IMR-90 (cell line): ENCODE results near the gene LAPTM5. TPM values are rescaled to one million over a fixed set of nuclear protein-coding genes. Genes with fewer than 3 reads are reported as not detected.

ENCODE experiments used
- ATAC-seq: fragments of 200-7000 bp; cut with Tn5 transposase; 2 replicates; pipeline ENCODE4 v1.9.1; 2020; ENCODE audit warnings: low read depth, mild to moderate bottlenecking, moderate library complexity
- BruUV-seq: library from RNA; stranded (reverse); fragments of 400-500 nt; replicated peaks from 2 replicates; lab custom pipeline; 2021; lab: Mats Ljungman, UMichigan
- CTCF ChIA-PET: fragments of 300-600 bp; formaldehyde crosslinking; extraction: SDS; loops from one replicate; lab custom pipeline; 2021; ENCODE audit warnings: antibody characterized with exemption; lab: Yijun Ruan, JAX
- POLR2A ChIA-PET: fragments of 300-600 bp; sonication (Branson Sonifier 250); formaldehyde crosslinking; loops from one replicate; lab custom pipeline; 2022; ENCODE audit warnings: antibody characterized with exemption; ENCODE audit not compliant: unreplicated experiment; lab: Charles Lee
- DNase-seq: peaks from one replicate; pipeline ENCODE4 v3.0.0; 2013
- H2AFZ ChIP-seq: replicated peaks from 2 replicates; pipeline ENCODE3; 2013; ENCODE audit warnings: low read length, mild to moderate bottlenecking; ENCODE audit not compliant: poor library complexity
- H2AK5ac ChIP-seq: 2 replicates; pipeline ENCODE4 v1.6.1; 2013; ENCODE audit warnings: low read depth, low read length, inconsistent platforms
- H2AK9ac ChIP-seq: replicated peaks from 2 replicates; pipeline ENCODE3; 2013; ENCODE audit warnings: mild to moderate bottlenecking, low read depth, low read length, moderate library complexity; ENCODE audit not compliant: poor library complexity
- H2BK120ac ChIP-seq: 2 replicates; pipeline ENCODE4 v1.6.1; 2013; ENCODE audit warnings: low read depth, low read length, inconsistent platforms
- H2BK15ac ChIP-seq: 3 replicates; pipeline ENCODE4 v1.6.1; 2013; ENCODE audit warnings: low read depth, low read length, inconsistent platforms
- H2BK20ac ChIP-seq: 2 replicates; pipeline ENCODE4 v1.6.1; 2013; ENCODE audit warnings: low read depth, mild to moderate bottlenecking, inconsistent platforms, low read length, moderate library complexity
- H2BK5ac ChIP-seq: 2 replicates; pipeline ENCODE4 v1.6.1; 2013; ENCODE audit warnings: mild to moderate bottlenecking, low read depth, low read length, inconsistent platforms; ENCODE audit not compliant: poor library complexity, severe bottlenecking
- H3K14ac ChIP-seq: replicated peaks from 2 replicates; pipeline ENCODE4 v1.6.1; 2013; ENCODE audit warnings: low read depth, low read length, inconsistent platforms
- H3K18ac ChIP-seq: 2 replicates; pipeline ENCODE4 v1.6.1; 2013; ENCODE audit warnings: low read depth, low read length, control low read depth
- H3K23ac ChIP-seq: 2 replicates; pipeline ENCODE4 v1.6.1; 2013; ENCODE audit warnings: low read depth, low read length, inconsistent platforms
- H3K27ac ChIP-seq: 2 replicates; pipeline ENCODE4 v1.5.1; 2013; ENCODE audit warnings: mild to moderate bottlenecking, control low read depth, low read length; ENCODE audit not compliant: insufficient read depth
- H3K27me3 ChIP-seq: 2 replicates; pipeline ENCODE4 v1.6.1; 2013; ENCODE audit warnings: low read length; ENCODE audit not compliant: control insufficient read depth, insufficient read depth
- H3K36me3 ChIP-seq: 2 replicates; pipeline ENCODE4 v1.6.1; 2013; ENCODE audit warnings: low read length, mixed read lengths; ENCODE audit not compliant: control insufficient read depth, insufficient read depth
- H3K4ac ChIP-seq: 2 replicates; pipeline ENCODE4 v1.6.1; 2013; ENCODE audit warnings: low read depth, low read length, inconsistent platforms
- H3K4me1 ChIP-seq: 2 replicates; pipeline ENCODE4 v1.6.1; 2013; ENCODE audit warnings: low read length, mixed read lengths; ENCODE audit not compliant: control insufficient read depth, insufficient read depth
- H3K4me2 ChIP-seq: 2 replicates; pipeline ENCODE4 v1.6.1; 2013; ENCODE audit warnings: low read depth, mild to moderate bottlenecking, control low read depth, low read length, moderate library complexity
- H3K4me3 ChIP-seq: 2 replicates; pipeline ENCODE4 v1.5.1; 2013; ENCODE audit warnings: low read depth, mild to moderate bottlenecking, control low read depth, low read length, moderate library complexity; ENCODE audit not compliant: insufficient read depth
- H3K56ac ChIP-seq: 2 replicates; pipeline ENCODE4 v1.6.1; 2013; ENCODE audit warnings: low read length, inconsistent platforms; ENCODE audit not compliant: insufficient read depth; ENCODE audit errors: extremely low read depth
- H3K79me1 ChIP-seq, 2 experiments: 2 replicates each; pipeline ENCODE4 v1.6.1; 2013; ENCODE audit warnings: low read length in 2 of 2, inconsistent platforms in 1 of 2, low read depth in 1 of 2
- H3K9ac ChIP-seq: 2 replicates; pipeline ENCODE4 v1.6.1; 2013; ENCODE audit warnings: low read depth, low read length, control low read depth
- H3K9me1 ChIP-seq: 2 replicates; pipeline ENCODE4 v1.6.1; 2013; ENCODE audit warnings: low read length, inconsistent platforms; ENCODE audit not compliant: insufficient read depth
- H3K9me3 ChIP-seq: 2 replicates; pipeline ENCODE4 v1.6.1; 2013; ENCODE audit warnings: low read length; ENCODE audit not compliant: control insufficient read depth, insufficient read depth
- H4K20me1 ChIP-seq: 2 replicates; pipeline ENCODE4 v1.6.1; 2013; ENCODE audit warnings: low read length, inconsistent platforms; ENCODE audit not compliant: insufficient read depth
- H4K5ac ChIP-seq: 2 replicates; pipeline ENCODE4 v1.6.1; 2013; ENCODE audit warnings: mild to moderate bottlenecking, low read depth, low read length, control low read depth
- H4K8ac ChIP-seq, 2 experiments: 2 replicates each; pipeline ENCODE4 v1.6.1; 2013; ENCODE audit warnings: low read depth in 2 of 2, low read length in 2 of 2, control low read depth in 1 of 2, inconsistent platforms in 1 of 2
- H4K91ac ChIP-seq: 2 replicates; pipeline ENCODE4 v1.6.1; 2013; ENCODE audit warnings: low read depth, low read length, inconsistent platforms; ENCODE audit not compliant: insufficient read depth
- CEBPB ChIP-seq: IDR thresholded peaks from 2 replicates; pipeline ENCODE4 v1.6.1; 2012; ENCODE audit warnings: low read depth, low read length, improper control_type of control experiment
- MAFK ChIP-seq: IDR thresholded peaks from 2 replicates; pipeline ENCODE4 v1.6.1; 2012; ENCODE audit warnings: low read depth, low read length, improper control_type of control experiment
- RCOR1 ChIP-seq: IDR thresholded peaks from 2 replicates; pipeline ENCODE4 v1.6.1; 2012; ENCODE audit warnings: mild to moderate bottlenecking, low read length, improper control_type of control experiment; ENCODE audit not compliant: insufficient replicate concordance
- WGBS, 2 experiments: methylation state at CpG; one replicate each; pipeline versions ENCODE4 v1.1.5 to v1.1.7; 2013; ENCODE audit warnings: missing lambda C conversion rate in 2 of 2; ENCODE audit not compliant: insufficient read length in 1 of 2; ENCODE audit errors: extremely low coverage in 2 of 2; 5-methylcytosine and 5-hydroxymethylcytosine counted together
- dilution Hi-C: fragments of 300-500 bp; cut with HindIII; formaldehyde crosslinking; loops from one replicate; pipeline ENCODE4 v1.14.3; 2018; ENCODE audit warnings: low sequenced_read_pairs; ENCODE audit not compliant: unreplicated experiment
- in situ Hi-C: fragments of 300-500 bp; cut with MboI; formaldehyde crosslinking; loops from 3 replicates; pipeline ENCODE4 v1.14.3; 2019; ENCODE audit warnings: low sequenced_read_pairs, inconsistent platforms, mixed read lengths
- intact Hi-C: fragments of 100-400 bp; cut with micrococcal nuclease; formaldehyde crosslinking; loops from 2 replicates; pipeline ENCODE4 v1.10.0; 2022
- polyA plus RNA-seq, 3 experiments: library from polyadenylated mRNA; depleted of rRNA; stranded (reverse); fragments of >200 nt; gene quantifications; 2 replicates each; pipeline ENCODE4 v1.2.3, GENCODE V29; 2012; ENCODE audit warnings: low replicate concordance in 1 of 3
- total RNA-seq: library from RNA; depleted of rRNA; stranded (reverse); fragments of >200 nt; gene quantifications from 2 replicates; pipeline ENCODE4 v1.2.3, GENCODE V29; 2012
- TF ChIP-seq, protein P1 (sequence below): conservative IDR thresholded peaks from 2 replicates; pipeline ENCODE4 v1.5.1; 2012; ENCODE audit warnings: mild to moderate bottlenecking, low read depth, low read length, improper control_type of control experiment
- TF ChIP-seq, protein P2 (sequence below): fragments of 150-350 bp; IDR thresholded peaks from 2 replicates; pipeline ENCODE4 v1.6.1; 2016; ENCODE audit warnings: low read depth, mild to moderate bottlenecking, low read length, moderate library complexity, borderline replicate concordance

LAPTM5 gene
- total and polyA plus RNA-seq, 2 of the 4 experiments (the other 2 are of a cell fraction), result 0.09 TPM; not detected in 1

DNA sequence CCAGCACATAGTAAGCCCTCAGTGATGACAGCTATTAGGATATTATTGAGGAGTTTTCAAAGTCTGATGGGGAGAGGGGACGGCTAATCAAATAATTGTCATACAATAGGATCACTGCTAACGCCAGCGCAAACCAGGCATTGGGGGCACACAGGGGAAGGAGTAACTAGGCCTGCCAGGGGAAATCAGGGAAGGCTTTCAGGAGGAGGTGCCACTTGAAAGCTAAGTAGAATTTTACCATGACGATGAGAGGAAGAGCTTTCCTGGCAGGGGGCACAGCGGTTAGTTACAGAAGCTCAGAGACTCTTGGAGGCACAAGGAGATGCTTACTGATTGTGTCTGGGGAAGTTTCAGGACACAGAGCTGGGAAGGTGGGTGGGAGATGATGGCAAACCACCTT, 47.2 kb upstream of the LAPTM5 start:
- H3K18ac ChIP-seq, result no peak overlapping the region

More for the DNA sequence above, 47.2 kb upstream of the LAPTM5 start:
- H3K27me3 ChIP-seq, result no peaks in the 10 kb centered on the region
- peak overlapping the region; percentile 68; the same call in 1 of the 2 replicates for H2AK5ac ChIP-seq
- ChIA-PET CTCF (interaction anchor here (0.5 to 5.8 kb wide), 2 partner anchors 107 to 143 kb away, joined by 3 to 122 read pairs; partner anchors contain the start of gene SDC3), POLR2A (no interaction called here)
- in situ Hi-C loops (loop anchor here (5.0 kb wide), 1 partner anchor 107 kb away; no protein-coding TSS in a partner anchor), intact Hi-C loops (loop anchor here (10.0 kb wide), 1 partner anchor 530 kb away; no protein-coding TSS in a partner anchor), dilution Hi-C loops (loop anchor here (25.0 kb wide), 1 partner anchor 107 kb away; the partner anchor contains the start of gene SDC3)
- TF ChIP-seq CEBPB (no peak), RCOR1 (no peak), MAFK (no peak)
- TF ChIP-seq, protein P1, sequence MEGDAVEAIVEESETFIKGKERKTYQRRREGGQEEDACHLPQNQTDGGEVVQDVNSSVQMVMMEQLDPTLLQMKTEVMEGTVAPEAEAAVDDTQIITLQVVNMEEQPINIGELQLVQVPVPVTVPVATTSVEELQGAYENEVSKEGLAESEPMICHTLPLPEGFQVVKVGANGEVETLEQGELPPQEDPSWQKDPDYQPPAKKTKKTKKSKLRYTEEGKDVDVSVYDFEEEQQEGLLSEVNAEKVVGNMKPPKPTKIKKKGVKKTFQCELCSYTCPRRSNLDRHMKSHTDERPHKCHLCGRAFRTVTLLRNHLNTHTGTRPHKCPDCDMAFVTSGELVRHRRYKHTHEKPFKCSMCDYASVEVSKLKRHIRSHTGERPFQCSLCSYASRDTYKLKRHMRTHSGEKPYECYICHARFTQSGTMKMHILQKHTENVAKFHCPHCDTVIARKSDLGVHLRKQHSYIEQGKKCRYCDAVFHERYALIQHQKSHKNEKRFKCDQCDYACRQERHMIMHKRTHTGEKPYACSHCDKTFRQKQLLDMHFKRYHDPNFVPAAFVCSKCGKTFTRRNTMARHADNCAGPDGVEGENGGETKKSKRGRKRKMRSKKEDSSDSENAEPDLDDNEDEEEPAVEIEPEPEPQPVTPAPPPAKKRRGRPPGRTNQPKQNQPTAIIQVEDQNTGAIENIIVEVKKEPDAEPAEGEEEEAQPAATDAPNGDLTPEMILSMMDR, result no peak
- TF ChIP-seq, protein P2, sequence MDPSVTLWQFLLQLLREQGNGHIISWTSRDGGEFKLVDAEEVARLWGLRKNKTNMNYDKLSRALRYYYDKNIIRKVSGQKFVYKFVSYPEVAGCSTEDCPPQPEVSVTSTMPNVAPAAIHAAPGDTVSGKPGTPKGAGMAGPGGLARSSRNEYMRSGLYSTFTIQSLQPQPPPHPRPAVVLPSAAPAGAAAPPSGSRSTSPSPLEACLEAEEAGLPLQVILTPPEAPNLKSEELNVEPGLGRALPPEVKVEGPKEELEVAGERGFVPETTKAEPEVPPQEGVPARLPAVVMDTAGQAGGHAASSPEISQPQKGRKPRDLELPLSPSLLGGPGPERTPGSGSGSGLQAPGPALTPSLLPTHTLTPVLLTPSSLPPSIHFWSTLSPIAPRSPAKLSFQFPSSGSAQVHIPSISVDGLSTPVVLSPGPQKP, result no peak
- H4K5ac ChIP-seq, result no peak overlapping the region
- no peak overlapping the region for H3K9ac ChIP-seq
- H3K4ac ChIP-seq, result peak overlapping the region; percentile 65
- H3K9me1 ChIP-seq, result peaks cover 22% of the 10 kb centered on the region
- H2BK15ac ChIP-seq, result peak overlapping the region; percentile 28; the same call in 1 of the 3 replicates
- H2BK20ac ChIP-seq, result peak overlapping the region; percentile 23; the same call in 1 of the 2 replicates
- ATAC-seq, result no peak
- H3K4me2 ChIP-seq, result no peak overlapping the region
- no peaks in the 10 kb centered on the region for H3K9me3 ChIP-seq
- H2BK120ac ChIP-seq, result peak overlapping the region; percentile 78
- H3K56ac ChIP-seq, result no peak overlapping the region
- DNase-seq, result no peak
- BruUV-seq, result no TSS peak
- no peaks in the 10 kb centered on the region for H3K36me3 ChIP-seq
- no peak overlapping the region; a peak in 1 of 4 replicates for H4K8ac ChIP-seq
- H3K14ac ChIP-seq, result no peak overlapping the region
- H3K27ac ChIP-seq, result no peak overlapping the region
- H3K79me1 ChIP-seq, result peaks cover 0 to 7% of the 10 kb centered on the region in 2 experiments; a peak in 1 of 4 replicates
- no peak overlapping the region for H2AFZ ChIP-seq
- 70% methylated on average over 2 of the region's 5 CpGs; no CpG with 5 or more reads in 1 of the 2 experiments for WGBS, 2 experiments
- H3K23ac ChIP-seq, result no peak overlapping the region
- H2BK5ac ChIP-seq, result no peak overlapping the region
- H3K4me1 ChIP-seq, result peaks cover 19% of the 10 kb centered on the region
- H3K4me3 ChIP-seq, result no peak overlapping the region
- H2AK9ac ChIP-seq, result no peak overlapping the region
- no peaks in the 10 kb centered on the region; the same call in 1 of the 2 replicates for H4K20me1 ChIP-seq
- peak overlapping the region; percentile 36; the same call in 1 of the 2 replicates for H4K91ac ChIP-seq
